Stimulated activated CD4-positive, alpha-beta T cell treated with anti-CD3 and anti-CD28 coated beads, Interleukin-15, amount 100 ng/mL, for 24 hours (primary cell): ENCODE results near the gene DDA1.
"Not testable (repeated sequence)": the region's sequence is repeated elsewhere in the genome, so short reads cannot be mapped to it uniquely, and the experiment has no call there.

Experiments used
- DNase-seq: peaks from one replicate; pipeline ENCODE4 v3.0.0-alpha.2; 2020

DDA1 gene

DNA sequence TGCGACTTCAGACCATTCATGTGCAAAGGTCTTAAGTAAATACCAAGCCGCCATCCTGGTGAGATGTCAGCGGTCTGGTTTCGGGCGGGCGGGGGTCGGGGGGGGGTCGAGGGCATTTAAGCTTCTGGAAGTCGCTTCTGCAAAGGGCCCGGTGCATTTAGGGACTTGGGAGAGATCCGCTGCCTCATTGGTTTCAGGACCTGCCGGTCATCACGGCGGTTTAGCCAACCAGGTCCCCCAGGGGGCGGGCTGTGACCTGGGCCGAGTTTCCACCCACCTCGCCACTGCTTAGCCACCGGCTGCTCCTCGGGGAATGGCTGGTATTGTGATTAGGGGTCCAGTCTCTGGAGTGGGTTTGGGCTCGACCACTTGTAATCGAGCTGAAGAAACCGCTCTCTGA, 19.9 kb upstream of the DDA1 start:
- peak; percentile 83 for DNase-seq

DNA sequence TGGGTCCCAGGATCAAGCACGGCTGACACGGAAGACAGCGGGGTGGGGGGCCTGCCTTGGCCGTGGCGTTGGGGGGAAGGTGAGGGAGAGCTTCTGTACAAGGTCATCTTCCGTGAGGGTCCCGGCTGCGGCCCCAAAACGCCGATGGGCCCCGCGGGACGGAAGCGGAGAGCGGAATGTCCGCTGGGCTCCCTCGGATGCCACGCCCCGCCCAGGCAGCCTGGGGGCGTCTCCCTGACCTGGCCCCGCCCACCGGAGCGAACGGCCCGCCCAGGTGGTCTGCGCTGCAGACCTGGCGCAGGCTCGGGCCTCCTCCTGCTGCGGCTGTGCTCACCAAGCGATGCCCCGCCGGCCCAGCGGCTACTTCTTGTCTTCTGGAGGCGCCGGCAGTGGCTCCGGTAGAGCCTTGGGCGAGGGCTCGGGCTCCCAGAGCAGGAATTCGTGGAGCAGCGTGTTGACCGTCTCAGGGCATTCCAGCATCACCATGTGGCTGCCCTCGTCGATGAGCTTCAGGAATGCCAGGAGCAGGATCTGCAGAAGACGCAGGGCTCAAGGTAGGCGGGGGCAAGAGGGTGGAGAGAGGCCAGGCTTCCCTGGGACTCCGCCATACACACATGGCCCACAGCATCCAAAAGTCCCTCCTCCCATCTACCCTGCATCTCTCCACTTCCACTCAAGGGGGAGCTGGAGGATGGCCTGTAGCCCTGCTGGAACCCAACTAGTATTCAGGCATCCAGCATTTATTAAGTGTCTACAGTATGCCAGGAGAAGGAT, 16.9 kb upstream of the DDA1 start:
- DNase-seq = peak; percentile 86

DNA sequence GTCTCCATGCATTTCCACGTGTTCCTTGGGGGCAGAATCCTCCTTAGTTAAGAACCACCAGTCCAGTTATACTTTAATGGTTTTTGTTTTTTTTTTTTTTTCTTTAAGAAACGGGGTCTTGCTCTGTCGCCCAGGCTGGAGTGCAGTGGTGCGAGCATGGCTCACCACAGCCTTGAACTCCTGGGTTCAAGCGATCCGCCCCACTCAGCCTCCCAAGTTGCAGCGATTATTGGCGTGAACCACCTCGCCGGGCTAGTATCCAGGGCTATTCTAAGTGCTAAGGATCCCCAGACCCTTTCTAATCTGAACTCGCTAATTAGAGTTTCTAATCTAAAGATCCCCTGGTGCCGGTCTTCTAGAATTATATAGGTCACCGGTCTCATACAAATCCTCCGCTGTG, 15.8 kb upstream of the DDA1 start:
- no peak for DNase-seq

DNA sequence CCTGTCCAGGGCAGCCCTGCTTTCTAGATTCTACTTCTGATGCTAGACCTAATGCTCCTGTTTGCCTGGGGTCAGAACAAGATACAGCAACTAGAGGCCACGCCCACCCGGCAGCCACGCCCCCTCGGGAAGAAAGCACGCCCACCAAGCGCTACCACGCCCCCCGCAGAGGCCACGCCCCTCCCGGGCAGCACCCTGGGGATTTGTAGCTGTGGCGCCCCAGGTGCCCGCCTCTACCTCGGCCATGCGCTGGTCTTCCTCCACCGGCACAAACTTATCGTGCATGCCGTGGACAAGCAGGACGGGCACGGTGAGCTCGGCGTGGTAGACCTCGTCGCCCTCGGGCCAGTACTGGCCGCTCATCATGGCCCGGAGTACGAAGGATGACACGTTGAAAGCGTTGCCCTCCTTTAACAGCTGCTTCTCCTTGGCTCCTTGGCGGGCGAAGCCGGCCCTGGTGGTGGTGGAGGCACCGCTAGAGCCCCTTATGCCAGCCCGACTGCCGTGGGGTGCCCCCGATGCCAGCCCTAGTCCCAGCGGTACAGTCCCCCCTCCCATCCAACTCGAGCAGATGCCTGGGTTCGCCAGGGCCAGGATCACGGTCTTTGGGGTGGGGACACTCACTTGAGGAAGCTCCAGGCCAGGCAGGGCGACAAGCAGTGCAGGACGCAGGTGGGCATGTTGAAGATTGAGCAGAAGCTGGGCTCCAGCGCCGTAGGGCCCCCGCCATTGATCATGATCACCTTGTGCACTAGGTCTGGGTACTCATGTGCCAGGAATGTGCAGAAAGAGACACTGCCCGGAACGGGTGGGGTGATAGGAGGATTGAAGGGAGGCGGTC, 15.1 kb upstream of the DDA1 start:
- peak; percentile 71 for DNase-seq

DNA sequence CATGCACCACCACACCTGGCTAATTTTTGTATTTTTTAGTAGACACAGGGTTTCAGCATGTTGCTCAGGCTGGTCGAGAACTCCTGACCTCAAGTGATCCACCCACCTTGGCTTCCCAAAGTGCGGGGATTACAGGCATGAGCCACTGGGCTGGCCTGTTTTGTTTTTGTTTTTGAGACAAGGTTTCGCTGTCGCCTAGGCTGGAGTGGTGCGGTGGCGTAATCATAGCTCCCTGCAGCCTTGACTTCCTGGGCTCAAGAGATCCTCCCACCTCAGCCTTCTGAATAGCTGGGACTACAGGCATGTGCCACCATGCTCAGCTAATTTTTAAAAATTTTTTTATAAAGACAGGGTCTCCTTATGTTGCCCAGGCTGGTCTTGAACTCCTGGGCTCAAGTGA, 13.8 kb upstream of the DDA1 start:
- not testable (repeated sequence) for DNase-seq

DNA sequence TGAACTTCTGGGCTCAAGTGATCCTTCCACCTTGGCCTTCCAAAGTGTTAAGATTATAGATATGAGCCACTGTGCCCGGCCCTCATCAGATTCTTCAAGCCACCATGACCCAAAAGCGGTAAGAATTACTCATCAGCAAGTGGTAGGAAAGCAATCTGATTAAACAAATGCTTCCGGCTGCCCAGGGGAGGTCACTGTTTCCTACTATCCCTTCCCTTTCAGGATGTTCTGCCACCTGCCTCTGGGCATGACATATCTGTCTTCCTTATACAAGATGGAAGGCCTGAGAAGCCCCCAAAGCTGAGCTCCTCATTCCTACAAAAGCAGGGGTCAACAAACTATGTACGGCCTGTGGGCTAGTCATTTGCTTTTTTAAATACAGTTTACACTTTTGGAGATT, 13.1 kb upstream of the DDA1 start:
- DNase-seq = no peak

DNA sequence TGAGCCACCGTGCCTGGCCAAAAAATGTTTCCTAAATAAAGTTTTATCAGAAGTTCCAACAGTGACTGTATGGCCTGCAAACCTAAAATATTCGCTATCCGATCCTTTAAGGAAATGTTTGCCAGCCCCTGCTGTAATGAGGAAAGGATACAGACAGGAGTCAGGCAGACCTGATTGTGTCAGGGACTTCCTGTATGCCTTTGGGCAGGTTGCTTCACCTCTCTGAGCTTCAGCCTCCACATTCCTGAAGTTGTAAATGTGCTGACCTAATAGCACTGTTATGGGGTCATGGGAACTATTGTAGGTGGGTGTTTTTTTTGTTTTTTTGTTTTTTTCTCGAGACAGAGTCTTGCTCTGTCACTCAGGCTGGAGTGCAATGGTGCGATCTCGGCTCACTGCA, 12.4 kb upstream of the DDA1 start:
- no peak for DNase-seq

DNA sequence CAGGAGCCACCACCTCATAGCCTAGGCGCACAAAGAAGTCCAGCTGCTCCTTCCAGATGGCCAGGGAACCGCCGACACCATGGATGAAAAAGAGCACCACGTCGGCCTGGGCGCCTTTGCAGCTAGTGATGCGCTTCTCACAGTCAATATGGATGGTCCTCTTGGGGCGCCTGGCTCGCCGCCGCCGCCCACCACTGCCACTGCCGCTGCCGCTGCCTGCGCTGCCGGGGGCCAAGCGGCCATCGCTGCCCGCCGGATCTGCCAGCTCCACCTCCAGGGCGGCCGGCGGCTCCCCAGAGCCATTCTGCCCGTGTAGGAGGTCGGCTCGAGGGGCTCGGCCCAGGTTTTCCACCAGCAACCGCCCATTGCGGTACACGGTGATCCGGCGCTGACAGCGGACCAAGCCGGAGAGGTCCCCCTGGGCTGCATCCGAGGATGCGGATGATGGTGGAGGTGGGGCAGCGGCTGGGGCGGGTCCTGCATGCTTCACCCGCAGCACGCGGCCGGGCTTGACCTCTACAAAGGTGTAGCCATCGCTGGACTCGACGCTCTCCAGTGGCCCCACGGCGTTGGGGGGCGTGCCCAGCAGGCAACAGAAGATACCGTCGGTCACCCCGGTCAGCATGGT, 8.3 kb upstream of the DDA1 start:
- DNase-seq = no peak

DNA sequence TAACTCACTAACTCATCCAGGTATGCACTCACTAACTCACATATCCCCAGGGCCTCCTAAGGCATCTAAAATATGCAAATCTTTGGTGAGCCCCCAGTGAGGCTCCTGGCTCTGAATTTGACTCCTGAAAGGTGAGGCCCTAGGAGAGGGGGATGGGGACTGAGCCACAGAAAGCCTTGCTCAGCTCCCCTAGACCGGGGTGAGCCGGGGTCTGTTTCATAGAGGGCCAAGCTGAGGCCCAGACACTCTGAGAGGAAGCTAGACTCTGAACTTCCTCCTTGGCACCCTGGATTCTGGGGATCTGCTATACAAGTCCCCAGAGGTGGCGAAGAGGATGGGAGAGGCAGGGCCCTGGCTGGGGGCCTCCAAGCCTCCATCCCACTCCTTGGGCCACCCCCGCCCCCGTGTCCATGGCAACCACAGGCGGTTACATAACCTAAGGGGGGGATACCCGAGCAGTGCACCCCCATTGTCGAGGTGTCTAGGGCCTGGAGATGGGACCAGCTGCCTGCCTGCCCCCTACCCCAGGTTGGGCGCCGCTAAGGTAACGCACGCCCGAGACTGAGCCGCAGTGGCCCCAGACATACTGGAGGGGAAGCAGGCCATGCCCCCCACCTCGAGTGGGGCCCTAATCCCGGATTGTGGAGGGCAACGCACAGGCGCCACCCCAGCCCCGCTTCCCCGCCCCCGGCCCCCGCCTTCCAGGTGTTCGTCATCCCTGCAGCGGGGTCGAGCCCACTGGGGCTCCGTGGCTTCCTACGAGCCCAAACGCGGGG, 6.8 kb upstream of the DDA1 start:
- no peak for DNase-seq

DNA sequence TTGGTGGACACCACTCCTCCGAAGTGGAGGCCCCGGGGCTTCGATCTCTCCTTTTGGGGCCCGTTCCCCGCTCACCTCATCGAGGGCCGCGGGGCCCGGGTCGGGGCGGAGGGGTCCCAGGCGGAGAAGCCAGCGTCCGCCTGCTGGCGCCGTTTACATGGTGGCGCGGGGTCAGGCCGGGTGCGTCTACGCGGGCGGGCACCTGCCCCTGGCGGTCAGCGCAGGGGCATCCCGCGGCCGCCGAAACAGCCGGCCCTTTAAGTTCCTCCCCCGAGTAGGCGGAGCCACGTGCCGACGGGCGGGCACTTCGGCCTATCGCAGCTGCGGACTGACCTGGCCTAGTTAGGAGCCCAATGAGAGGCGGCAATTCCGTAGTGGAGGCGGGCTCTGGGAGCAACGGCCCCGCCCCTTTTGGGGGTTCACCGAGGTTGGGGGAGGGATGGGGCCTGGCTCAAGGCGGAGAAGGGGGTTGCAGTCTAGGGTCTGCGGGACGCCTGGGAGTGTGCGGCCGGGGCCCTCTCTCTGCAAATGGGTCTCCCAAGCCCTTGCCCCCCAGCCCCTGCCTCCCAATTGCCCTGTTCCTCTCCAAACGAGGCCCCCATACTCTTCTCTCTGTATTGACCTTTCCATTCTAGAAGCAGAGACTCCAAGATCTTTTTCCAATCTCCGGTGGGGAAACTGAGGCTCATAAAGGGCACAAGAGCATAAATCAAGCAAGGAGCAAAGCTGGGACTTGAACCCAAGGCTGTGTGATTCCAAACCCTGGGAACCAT, 6.0 kb upstream of the DDA1 start, which contains the start of gene ABHD8:
Gene ABHD8, minus strand, starts transcription at position 259 of the 773 bp plus-strand sequence. CDS start 1,809 bp downstream, outside the sequence.
- DNase-seq = peak; percentile 96

DNA sequence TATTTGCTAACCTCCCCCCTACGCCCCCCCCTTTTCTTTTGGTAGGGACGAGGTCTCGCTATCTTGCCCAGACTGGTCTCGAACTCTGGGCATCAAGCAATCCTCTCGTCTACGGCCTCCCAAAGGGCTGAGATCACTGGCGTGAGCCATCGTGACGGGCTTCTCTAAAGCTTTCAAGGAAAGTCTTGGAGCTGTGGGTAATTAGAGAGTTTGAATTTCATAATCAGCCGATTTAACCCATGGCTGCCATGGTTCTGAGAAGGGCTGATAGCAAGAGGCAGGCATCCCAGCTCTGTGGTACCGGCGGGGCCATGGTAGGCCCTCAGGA, 5.5 kb upstream of the DDA1 start:
- no peak for DNase-seq

DNA sequence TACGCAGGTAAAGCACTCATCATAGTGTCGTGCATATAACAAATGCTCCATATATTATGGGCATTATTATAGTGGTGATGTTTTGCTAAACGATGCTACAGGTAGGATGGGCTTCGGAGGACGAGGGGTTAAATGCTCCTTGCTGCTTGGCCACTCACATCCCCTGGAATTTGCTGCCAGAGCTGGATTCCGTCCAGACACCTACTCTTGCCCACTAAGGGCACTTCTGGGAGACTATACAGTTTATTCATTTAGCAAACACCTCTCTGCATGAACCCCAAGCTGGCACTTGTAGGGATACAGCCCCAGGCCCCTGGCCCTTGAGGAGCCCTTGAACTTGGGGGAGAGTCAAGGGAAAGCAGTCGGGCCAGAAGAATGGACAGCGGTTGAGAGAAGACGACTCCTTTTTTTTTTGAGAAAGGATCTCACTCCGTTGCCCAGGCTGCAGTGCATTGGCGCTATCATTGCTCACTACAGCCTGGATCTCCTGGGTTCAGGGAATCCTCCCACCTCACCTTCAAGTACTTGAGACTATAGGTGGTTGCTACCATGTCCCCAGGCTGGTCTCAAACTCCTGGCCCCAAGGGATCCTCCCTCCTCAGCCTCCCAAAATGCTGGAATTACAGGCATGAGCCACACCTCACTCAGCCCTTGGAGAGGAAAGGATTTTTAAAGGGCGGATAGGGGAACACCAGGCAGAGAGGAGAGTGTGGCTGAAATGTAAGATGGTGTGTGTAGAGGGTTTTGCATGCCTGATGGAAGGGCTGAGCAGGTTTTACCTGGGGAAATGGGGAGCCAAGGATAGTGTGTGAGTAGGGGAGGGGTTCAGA, 4.8 kb upstream of the DDA1 start:
- no peak for DNase-seq

DNA sequence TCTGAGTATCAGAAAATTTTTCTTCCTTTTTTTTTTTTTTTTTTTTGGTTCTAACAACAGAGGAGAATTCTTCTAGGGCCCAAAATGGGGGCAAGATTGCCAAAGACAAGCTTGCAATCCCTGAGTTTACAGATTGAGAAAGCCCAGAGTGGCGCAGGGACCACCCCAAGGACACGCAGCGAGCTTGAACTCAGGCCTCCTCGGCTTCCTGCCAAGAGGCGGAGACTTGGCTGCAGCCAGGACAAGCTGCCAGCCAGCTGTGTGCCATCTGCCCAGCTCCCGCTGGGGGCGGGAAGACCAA, 4.2 kb upstream of the DDA1 start:
- no peak for DNase-seq

DNA sequence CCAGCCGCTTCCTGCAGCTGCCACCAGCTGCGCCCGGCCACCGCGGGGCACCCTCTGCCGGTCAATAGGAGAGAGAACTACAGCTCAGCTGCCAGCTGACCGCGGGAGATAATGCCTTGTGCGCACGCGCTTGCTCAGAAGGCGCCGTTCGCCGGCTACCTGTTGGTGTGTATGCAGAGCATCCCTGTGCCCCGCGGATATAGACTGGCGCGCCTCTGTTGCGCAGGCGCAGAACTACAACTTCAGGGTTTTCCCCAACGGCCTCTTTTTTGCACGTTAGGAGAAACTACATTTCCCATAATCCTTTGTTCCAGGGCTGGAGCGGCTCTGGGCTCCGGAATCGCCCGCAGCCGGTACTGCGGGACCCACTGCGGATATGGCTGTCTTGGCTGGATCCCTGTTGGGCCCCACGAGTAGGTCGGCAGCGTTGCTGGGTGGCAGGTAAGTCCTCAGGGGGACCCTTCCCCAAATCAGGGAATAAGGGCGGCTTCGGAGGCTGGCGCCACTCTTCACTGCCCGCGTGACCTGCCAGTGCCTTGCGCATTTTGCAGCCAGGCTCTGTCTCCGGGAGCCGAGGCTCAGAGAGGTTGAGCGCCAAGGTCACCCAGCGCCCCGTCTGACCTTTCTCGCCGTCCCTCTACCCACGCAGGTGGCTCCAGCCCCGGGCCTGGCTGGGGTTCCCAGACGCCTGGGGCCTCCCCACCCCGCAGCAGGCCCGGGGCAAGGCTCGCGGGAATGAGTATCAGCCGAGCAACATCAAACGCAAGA, 3.7 kb upstream of the DDA1 start, which contains the start of gene MRPL34:
Gene MRPL34, plus strand, starts transcription at position 356 of the 768 bp plus-strand sequence. Its CDS starts 21 bp downstream, at position 377.
- peak; percentile 97 for DNase-seq

DNA sequence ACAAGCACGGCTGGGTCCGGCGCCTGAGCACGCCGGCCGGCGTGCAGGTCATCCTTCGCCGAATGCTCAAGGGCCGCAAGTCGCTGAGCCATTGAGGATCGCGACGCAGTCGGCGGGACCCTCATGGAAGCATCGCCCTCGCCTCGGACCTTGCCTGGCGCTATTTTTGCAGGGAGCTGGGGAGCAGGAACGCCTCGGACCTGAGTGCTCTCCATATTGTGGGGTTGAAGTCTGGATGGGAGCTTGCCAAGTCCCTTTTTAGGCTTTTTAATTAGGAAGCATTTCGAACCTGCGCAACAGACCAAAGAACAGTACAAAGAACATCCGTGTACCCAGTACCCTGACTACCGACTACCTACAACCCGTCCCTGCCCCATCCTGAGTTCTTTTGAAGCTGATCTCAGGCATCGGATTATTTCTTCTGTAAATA, 3.1 kb upstream of the DDA1 start:
- no peak for DNase-seq

DNA sequence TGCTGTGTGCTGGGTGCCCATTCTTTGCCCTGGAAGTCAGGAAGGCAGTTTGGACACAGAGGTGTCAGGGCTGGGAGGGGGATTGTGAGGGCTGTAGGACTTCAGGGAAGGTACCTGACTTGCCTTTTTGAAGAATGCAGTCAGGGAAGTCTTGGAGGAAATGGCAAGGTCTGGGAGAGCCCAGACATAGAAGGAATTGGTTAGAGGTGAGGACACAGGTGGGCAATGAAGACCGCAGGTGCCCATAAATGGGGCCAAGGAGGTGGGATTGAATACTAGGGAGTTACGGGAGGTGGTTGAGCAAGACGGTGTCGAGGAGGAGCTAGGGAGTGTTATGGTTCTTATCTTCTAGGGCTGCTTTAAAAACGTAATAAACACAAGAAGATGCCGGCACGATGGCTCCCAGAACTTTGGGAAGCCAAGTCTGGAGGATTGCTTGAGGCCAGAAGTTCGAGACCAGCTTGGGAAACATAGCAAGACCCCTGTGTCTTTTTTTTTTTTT, 1.4 kb upstream of the DDA1 start:
- no peak for DNase-seq

DNA sequence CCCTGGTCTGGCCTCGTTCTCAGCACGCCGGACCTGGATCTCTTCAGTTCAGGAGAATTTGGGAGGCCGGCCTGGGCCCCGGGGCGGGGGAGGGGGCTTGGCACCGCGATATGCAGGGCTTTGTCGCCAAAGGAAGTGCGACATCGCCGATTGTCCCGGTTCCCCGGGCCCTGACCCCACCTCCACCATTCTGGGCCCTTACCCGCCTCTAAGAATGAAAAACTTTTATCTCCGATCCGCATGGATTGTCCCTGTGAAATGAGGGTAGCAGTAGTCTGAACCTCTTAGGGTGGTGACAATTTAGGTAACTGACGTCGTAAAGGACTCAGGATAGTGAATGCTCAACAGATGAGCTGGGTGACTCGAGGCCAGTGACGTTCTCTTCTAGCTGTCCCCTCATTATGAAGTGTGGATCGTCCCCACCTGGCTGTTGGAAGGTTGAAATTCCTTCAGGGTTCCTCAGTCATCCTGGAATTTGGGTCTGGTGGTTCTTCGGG, 650 bp downstream of the DDA1 start:
- no peak for DNase-seq

DNA sequence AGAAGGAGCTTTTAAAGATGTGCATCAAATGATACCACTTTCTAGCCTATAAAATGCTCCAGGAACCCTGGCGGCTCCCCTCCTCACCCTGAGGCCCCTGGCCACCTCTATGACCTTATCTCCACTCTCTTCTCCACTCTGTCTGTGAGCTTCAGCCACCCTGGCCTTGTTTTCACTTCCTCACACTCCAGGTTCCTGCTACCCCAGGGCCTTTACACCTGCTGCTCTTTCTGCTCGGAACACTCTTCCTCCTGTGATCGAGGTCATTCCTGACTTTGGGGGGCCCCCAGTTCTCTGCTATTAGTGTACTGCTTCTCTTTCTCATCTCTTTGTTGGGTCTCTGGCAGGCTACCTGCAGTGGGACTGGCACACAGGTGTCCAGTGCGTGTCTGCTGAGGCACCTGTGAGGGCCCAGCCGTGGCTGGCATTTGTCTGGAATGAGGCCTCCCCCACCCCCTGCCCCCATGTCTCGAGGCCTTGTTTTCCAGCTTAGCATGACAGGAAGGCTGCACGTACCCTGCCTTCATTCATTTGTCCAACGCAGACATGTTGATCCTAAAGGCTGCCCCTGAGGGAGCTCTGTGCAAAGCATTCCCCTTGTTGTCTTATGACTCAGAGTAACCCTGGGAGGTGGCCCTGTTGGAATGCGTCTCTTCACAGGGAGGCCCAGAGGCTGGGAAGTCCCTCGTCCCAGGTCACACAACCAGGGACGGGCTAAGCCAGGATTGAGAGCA, 2.3 kb downstream of the DDA1 start:
- DNase-seq = no peak
